GM12873 (cell line): Measurements from ENCODE around the gene RABGAP1L.

Source experiments
- CTCF ChIP-seq: IDR thresholded peaks from 2 replicates; pipeline ENCODE4 v1.5.1; 2012; ENCODE audit warnings: low read depth, mild to moderate bottlenecking, moderate library complexity, low read length, control low read depth; ENCODE audit not compliant: insufficient read depth; ENCODE audit errors: missing control alignments

RABGAP1L gene

GRCh38 chr1:174159252-174160108, at the start of gene RABGAP1L:
TSS of gene RABGAP1L (plus strand) at chr1:174159520.
- TF ChIP-seq CTCF, result no peak

- no peak for TF ChIP-seq CTCF
Measured at GRCh38 chr1:174110053-174110452, 49.3 kb upstream of the RABGAP1L start.

GRCh38 chr1:174112489-174113162, 46.7 kb upstream of the RABGAP1L start:
- TF ChIP-seq CTCF, result no peak

GRCh38 chr1:174114106-174114505, 45.2 kb upstream of the RABGAP1L start:
- no peak for TF ChIP-seq CTCF

- TF ChIP-seq CTCF, result peak; percentile 87
Measured at GRCh38 chr1:174114788-174115448, 44.4 kb upstream of the RABGAP1L start.

- no peak for TF ChIP-seq CTCF
Measured at GRCh38 chr1:174116042-174116441, 43.3 kb upstream of the RABGAP1L start.

- TF ChIP-seq CTCF, result no peak
Measured at GRCh38 chr1:174118751-174119150, 40.6 kb upstream of the RABGAP1L start.
